T-helper 2 cell treated with Interferon-gamma antibody and Interleukin-4, amounts not matched to agents 5 μg/mL and 100 μg/mL, for 36 hours (primary cell): ENCODE measurements around the gene KLRB1.
"Not testable (repeated sequence)": the region's sequence is repeated elsewhere in the genome, so short reads cannot be mapped to it uniquely, and the experiment has no call there.

Source experiments
- DNase-seq: peaks from one replicate; pipeline ENCODE4 v3.0.0; 2021; ENCODE audit warnings: low spot score
- H3K27ac Mint-ChIP-seq: one replicate; pipeline ENCODE4 v1.8.0; 2021; ENCODE audit warnings: mild to moderate bottlenecking, mixed read lengths
- H3K27me3 Mint-ChIP-seq: one replicate; pipeline ENCODE4 v1.8.0; 2021; ENCODE audit warnings: low read depth, mixed read lengths
- H3K36me3 Mint-ChIP-seq: one replicate; pipeline ENCODE4 v1.8.0; 2021; ENCODE audit warnings: low read depth, mixed read lengths
- H3K4me1 Mint-ChIP-seq: one replicate; pipeline ENCODE4 v1.8.0; 2021; ENCODE audit warnings: low read depth, mixed read lengths
- H3K4me3 Mint-ChIP-seq: one replicate; pipeline ENCODE4 v1.8.0; 2022; ENCODE audit warnings: mild to moderate bottlenecking, moderate library complexity, mixed read lengths
- H3K9me3 Mint-ChIP-seq: one replicate; pipeline ENCODE4 v1.8.0; 2021; ENCODE audit warnings: mixed read lengths

The KLRB1 gene

DNA sequence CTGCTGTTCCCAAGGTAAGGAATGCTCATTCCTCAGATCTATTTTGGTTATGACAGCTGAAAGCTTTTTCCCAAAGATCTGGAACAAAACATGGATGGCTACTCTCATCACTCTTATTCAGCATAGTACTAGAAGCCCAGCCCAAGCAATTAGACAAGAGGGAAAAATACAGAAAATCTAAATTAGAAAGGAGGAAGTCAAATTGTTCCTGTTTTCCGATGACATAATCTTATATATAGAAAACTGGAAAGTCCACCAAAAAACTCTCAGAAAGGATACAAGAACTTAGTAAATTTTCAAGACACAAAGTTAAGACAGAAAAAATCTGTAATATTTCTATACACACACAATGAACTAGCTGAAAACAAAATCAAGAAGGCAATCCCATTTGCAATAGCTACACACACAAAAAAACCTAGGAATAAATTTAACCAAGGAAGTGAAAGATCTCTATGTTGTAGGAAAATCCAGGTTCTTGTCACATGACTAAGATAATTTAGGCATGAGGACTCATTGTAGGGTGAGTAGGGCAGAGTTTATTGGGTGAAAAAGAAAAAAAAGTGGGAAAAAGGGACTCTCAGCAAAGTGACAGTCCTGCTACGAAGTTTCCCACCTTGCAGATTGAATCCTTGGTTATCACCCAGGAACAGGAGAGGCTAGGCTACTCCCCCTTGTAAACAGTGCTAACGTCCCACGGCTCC lies 28.6 kb upstream of the KLRB1 start:
- H3K9me3 Mint-ChIP-seq = peaks cover 26% of the 10 kb centered on the region
- H3K27me3 Mint-ChIP-seq = peaks cover 2% of the 10 kb centered on the region
- no peak for DNase-seq
- H3K27ac Mint-ChIP-seq = no peak overlapping the region
- peaks cover 22% of the 10 kb centered on the region for H3K36me3 Mint-ChIP-seq
- peaks cover 40% of the 10 kb centered on the region for H3K4me1 Mint-ChIP-seq
- no peak overlapping the region for H3K4me3 Mint-ChIP-seq

DNA sequence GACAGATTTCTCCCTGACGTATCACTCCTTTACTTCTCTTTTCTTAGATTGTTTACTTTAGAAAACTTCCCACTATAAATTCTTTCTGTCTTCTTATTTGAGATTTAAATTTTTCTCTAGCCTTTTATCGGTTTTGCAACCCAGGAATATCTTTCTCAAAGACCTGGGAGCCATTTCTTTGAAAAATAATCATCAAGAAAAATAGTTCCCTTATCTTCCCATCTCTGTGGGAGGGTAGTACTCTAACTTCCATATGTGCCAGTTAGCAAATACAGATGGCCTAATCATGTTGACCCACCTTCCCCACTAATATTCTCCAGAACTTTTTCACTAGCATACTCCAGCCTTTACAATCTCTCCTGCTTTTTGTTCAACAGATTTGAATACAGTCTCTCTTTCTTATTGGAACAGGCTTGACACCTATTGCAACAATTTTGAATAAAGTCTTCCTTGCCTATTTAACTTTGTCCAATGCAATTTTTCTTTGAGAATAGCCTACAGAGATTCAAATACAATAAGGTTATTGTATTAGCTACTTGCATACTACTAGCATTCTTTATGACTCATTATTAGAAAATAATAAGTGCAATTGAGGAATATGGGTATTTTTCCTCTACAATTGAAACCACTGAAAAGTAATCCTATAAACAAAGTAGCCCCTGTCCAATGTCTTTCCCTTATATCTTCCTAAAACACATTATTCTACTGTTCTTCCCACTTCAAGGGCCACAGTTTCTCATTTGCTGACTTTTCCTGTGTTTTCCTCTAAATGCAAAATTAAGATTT lies 27.4 kb upstream of the KLRB1 start:
- Mint-ChIP-seq H3K9me3 (peaks cover 15% of the 10 kb centered on the region), H3K27me3 (peaks cover 7% of the 10 kb centered on the region), H3K36me3 (peaks cover 15% of the 10 kb centered on the region), H3K4me1 (peaks cover 40% of the 10 kb centered on the region), H3K4me3 (peak overlapping the region; percentile 2), H3K27ac (peak overlapping the region; percentile 1)
- DNase-seq = no peak

- Mint-ChIP-seq H3K27ac (peak overlapping the region; percentile 67), H3K4me1 (peaks cover 41% of the 10 kb centered on the region), H3K4me3 (peak overlapping the region; percentile 55), H3K27me3 (peaks cover 13% of the 10 kb centered on the region), H3K9me3 (peaks cover 9% of the 10 kb centered on the region), H3K36me3 (peaks cover 16% of the 10 kb centered on the region)
- peak; percentile 54 for DNase-seq
Observed at GRCh38 chr12:9634177-9634803, 26.6 kb upstream of the KLRB1 start.

DNA sequence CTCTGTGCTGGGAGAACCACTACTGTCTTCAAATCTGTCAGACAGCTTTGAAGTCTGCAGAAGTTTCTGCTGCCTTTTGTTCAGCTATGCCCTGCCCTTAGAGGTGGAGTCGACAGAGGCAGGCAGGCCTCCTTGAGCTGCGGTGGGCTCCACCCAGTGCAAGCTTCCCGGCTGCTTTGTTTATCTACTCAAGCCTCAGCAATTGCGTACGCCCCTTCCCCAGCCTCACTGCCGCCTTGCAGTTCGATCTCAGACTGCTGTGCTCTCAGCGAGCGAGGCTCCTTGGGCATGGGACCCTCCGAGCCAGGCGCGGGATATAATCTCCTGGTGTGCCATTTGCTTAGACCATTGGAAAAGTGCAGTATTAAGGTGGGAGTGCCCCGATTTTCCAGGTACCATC lies 25.1 kb upstream of the KLRB1 start:
- H3K4me3 Mint-ChIP-seq = no peak overlapping the region
- H3K4me1 Mint-ChIP-seq = peaks cover 35% of the 10 kb centered on the region
- H3K9me3 Mint-ChIP-seq = peaks cover 5% of the 10 kb centered on the region
- H3K27ac Mint-ChIP-seq = no peak overlapping the region
- peaks cover 17% of the 10 kb centered on the region for H3K27me3 Mint-ChIP-seq
- H3K36me3 Mint-ChIP-seq = peaks cover 11% of the 10 kb centered on the region
- DNase-seq = no peak

DNA sequence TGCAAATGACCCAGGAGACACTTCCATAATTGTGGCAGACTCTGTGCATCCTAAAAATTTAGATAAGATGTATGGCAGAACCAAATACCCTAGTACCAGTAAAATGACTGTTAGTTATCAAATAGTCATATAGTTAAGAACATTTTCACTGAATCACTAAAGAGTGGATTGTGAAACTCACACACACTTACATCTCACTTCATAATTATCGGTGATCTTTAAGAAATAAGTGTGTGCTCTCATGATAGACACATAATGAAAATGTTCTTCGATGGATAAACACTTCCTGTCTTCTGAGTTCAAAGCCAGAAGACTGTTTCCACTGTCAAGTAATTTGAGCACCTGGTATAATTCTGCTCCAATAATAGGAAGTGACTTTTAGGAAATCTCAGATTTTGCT lies 19.1 kb upstream of the KLRB1 start:
- Mint-ChIP-seq H3K27me3 (peaks cover 25% of the 10 kb centered on the region), H3K4me3 (no peak overlapping the region), H3K9me3 (peaks cover 27% of the 10 kb centered on the region), H3K4me1 (peaks cover 1% of the 10 kb centered on the region), H3K27ac (no peak overlapping the region), H3K36me3 (peaks cover 22% of the 10 kb centered on the region)
- no peak for DNase-seq

GRCh38 chr12:9626291-9626690 lies 18.6 kb upstream of the KLRB1 start:
- DNase-seq = no peak
- Mint-ChIP-seq H3K27ac (no peak overlapping the region), H3K27me3 (peaks cover 23% of the 10 kb centered on the region), H3K4me1 (peaks cover 1% of the 10 kb centered on the region), H3K4me3 (no peak overlapping the region), H3K36me3 (peaks cover 23% of the 10 kb centered on the region), H3K9me3 (peaks cover 27% of the 10 kb centered on the region)

DNA sequence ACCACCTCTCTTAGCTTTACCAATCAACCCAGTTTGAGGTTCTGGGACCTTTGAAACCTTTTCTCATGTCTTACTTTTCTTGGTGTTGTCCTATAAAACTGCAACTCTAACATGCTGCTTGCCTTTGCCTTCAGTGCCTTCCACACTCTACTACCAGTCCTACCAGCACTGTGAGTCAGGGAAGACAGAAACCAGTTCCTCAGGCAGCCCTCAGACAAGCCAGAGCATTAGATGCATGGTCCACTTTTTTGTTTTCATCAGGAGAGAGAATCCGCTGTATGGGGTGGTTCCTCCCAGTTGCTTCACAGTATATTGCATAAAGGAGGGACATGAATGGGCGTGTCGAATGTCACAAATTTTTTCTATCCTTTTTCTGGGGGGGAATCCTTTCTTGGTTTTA lies 17.3 kb upstream of the KLRB1 start:
- Mint-ChIP-seq H3K36me3 (peaks cover 23% of the 10 kb centered on the region), H3K27ac (no peak overlapping the region), H3K4me1 (peaks cover 2% of the 10 kb centered on the region), H3K27me3 (peaks cover 16% of the 10 kb centered on the region), H3K9me3 (peaks cover 27% of the 10 kb centered on the region), H3K4me3 (no peak overlapping the region)
- DNase-seq = no peak

GRCh38 chr12:9619411-9620179 lies 11.9 kb upstream of the KLRB1 start:
- Mint-ChIP-seq H3K27ac (no peak overlapping the region), H3K4me1 (peaks cover 32% of the 10 kb centered on the region), H3K9me3 (peaks cover 20% of the 10 kb centered on the region), H3K27me3 (peaks cover 8% of the 10 kb centered on the region), H3K4me3 (no peak overlapping the region), H3K36me3 (peaks cover 25% of the 10 kb centered on the region)
- DNase-seq = no peak

DNA sequence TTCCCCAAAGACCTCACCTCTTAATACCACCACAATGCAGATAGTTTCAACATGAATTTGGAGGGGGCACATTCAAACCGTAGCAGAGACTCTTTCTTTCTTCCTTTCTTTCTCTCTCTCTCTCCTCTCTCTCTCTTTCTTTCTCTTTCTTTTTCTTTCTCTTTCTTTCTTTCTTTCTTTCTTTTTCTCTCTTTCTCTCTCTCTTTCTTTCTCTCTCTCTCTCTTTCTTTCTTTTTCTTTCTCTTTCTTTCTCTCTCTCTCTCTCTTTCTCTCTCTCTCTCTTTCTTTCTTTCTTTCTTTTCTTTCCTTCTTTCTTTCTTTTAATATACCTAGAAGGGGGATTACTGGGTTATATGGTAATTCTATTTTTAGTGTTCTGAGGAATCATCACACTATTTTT lies 11.2 kb upstream of the KLRB1 start:
- Mint-ChIP-seq H3K9me3 (peaks cover 14% of the 10 kb centered on the region), H3K4me1 (peaks cover 37% of the 10 kb centered on the region), H3K36me3 (peaks cover 22% of the 10 kb centered on the region)
- not testable (repeated sequence) for H3K27ac Mint-ChIP-seq, DNase-seq, H3K4me3 Mint-ChIP-seq, H3K27me3 Mint-ChIP-seq

- Mint-ChIP-seq H3K27ac (peak overlapping the region; percentile 18), H3K9me3 (peaks cover 29% of the 10 kb centered on the region), H3K4me3 (no peak overlapping the region), H3K4me1 (peaks cover 48% of the 10 kb centered on the region), H3K36me3 (peaks cover 28% of the 10 kb centered on the region), H3K27me3 (peaks cover 5% of the 10 kb centered on the region)
- DNase-seq = no peak
Observed at GRCh38 chr12:9617124-9617523, 9.4 kb upstream of the KLRB1 start.

- peaks cover 52% of the 10 kb centered on the region for H3K4me1 Mint-ChIP-seq
- peaks cover 36% of the 10 kb centered on the region for H3K9me3 Mint-ChIP-seq
- H3K36me3 Mint-ChIP-seq = peaks cover 38% of the 10 kb centered on the region
- H3K4me3 Mint-ChIP-seq = peak overlapping the region; percentile 81
- H3K27me3 Mint-ChIP-seq = peaks cover 9% of the 10 kb centered on the region
- no peak for DNase-seq
- H3K27ac Mint-ChIP-seq = peak overlapping the region; percentile 93
Observed at GRCh38 chr12:9615420-9616136, 7.9 kb upstream of the KLRB1 start.

DNA sequence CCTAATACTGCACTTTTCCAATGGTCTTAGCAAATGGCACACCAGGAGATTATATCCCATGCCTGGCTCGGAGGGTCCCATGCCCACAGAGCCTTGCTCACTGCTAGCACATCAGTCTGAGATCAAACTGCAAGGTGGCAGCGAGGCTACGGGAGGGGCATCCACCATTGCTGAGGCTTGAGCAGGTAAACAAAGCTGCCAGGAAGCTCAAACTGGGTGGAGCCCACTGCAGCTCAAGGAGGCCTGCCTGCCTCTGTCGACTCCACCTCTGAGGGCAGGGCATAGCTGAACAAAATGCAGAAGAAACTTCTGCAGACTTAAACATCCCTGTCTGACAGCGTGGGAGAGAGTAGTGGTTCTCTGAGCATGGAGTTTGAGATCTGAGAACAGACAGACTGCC lies 2.9 kb upstream of the KLRB1 start:
- H3K27ac Mint-ChIP-seq, H3K4me3 Mint-ChIP-seq, DNase-seq: not testable (repeated sequence)
- peaks cover 35% of the 10 kb centered on the region for H3K36me3 Mint-ChIP-seq
- H3K9me3 Mint-ChIP-seq = peaks cover 39% of the 10 kb centered on the region
- H3K27me3 Mint-ChIP-seq = peaks cover 11% of the 10 kb centered on the region
- H3K4me1 Mint-ChIP-seq = peaks cover 38% of the 10 kb centered on the region

GRCh38 chr12:9606736-9607372 lies 862 bp downstream of the KLRB1 start:
- H3K27me3 Mint-ChIP-seq = peaks cover 9% of the 10 kb centered on the region
- DNase-seq = no peak
- H3K9me3 Mint-ChIP-seq = peaks cover 21% of the 10 kb centered on the region
- no peak overlapping the region for H3K27ac Mint-ChIP-seq
- H3K36me3 Mint-ChIP-seq = peaks cover 21% of the 10 kb centered on the region
- no peak overlapping the region for H3K4me3 Mint-ChIP-seq
- H3K4me1 Mint-ChIP-seq = peaks cover 12% of the 10 kb centered on the region
